ENCODE results near the gene CEP97.

CEP97 gene

GRCh38 chr3:101802179-101802578 lies 77.8 kb downstream of the CEP97 start:
- TF ChIP-seq CTCF (IDR thresholded peaks at IDR 0.05; ENCODE audit: borderline replicate concordance, control extremely low read depth, extremely low read depth, insufficient read depth, missing control alignments) = no peak
- in situ Hi-C loops (cut with MboI; ENCODE audit: low sequenced_read_pairs, unreplicated experiment) = no loop called here
- no peak for DNase-seq (ENCODE audit: low spot score)

GRCh38 chr3:101803173-101803782 lies 78.9 kb downstream of the CEP97 start:
- TF ChIP-seq CTCF (IDR thresholded peaks at IDR 0.05; ENCODE audit: borderline replicate concordance, control extremely low read depth, extremely low read depth, insufficient read depth, missing control alignments) = peak; percentile 75
- in situ Hi-C loops (cut with MboI; ENCODE audit: low sequenced_read_pairs, unreplicated experiment) = no loop called here
- peak; percentile 63 for DNase-seq (ENCODE audit: low spot score)

- TF ChIP-seq CTCF (IDR thresholded peaks at IDR 0.05; ENCODE audit: borderline replicate concordance, control extremely low read depth, extremely low read depth, insufficient read depth, missing control alignments) = no peak
- no peak for DNase-seq (ENCODE audit: low spot score)
- in situ Hi-C loops (cut with MboI; ENCODE audit: low sequenced_read_pairs, unreplicated experiment) = no loop called here
Measured at GRCh38 chr3:101803939-101804338, 79.5 kb downstream of the CEP97 start.

- in situ Hi-C loops (cut with MboI; ENCODE audit: low sequenced_read_pairs, unreplicated experiment) = loop anchor here (5.0 kb wide), 1 partner anchor 416 kb away; no protein-coding TSS in a partner anchor
- DNase-seq (ENCODE audit: low spot score) = no peak
- TF ChIP-seq CTCF (IDR thresholded peaks at IDR 0.05; ENCODE audit: borderline replicate concordance, control extremely low read depth, extremely low read depth, insufficient read depth, missing control alignments) = no peak
Measured at GRCh38 chr3:101806491-101806890, 82.1 kb downstream of the CEP97 start.

- no peak for TF ChIP-seq CTCF (IDR thresholded peaks at IDR 0.05; ENCODE audit: borderline replicate concordance, control extremely low read depth, extremely low read depth, insufficient read depth, missing control alignments)
- in situ Hi-C loops (cut with MboI; ENCODE audit: low sequenced_read_pairs, unreplicated experiment) = loop anchor here (5.0 kb wide), 1 partner anchor 414 kb away; no protein-coding TSS in a partner anchor
- DNase-seq (ENCODE audit: low spot score) = no peak
Measured at GRCh38 chr3:101807888-101808287, 83.5 kb downstream of the CEP97 start.

- in situ Hi-C loops (cut with MboI; ENCODE audit: low sequenced_read_pairs, unreplicated experiment) = loop anchor here (5.0 kb wide), 2 partner anchors 413 to 723 kb away; no protein-coding TSS in a partner anchor
- peak; percentile 43 for DNase-seq (ENCODE audit: low spot score)
- peak; percentile 39 for TF ChIP-seq CTCF (IDR thresholded peaks at IDR 0.05; ENCODE audit: borderline replicate concordance, control extremely low read depth, extremely low read depth, insufficient read depth, missing control alignments)
Measured at GRCh38 chr3:101809178-101810021, 85.0 kb downstream of the CEP97 start.

Measured in GM13976 (cell line).